HG02642 (cell line): ENCODE data around the gene TAPBPL.
"Not testable (repeated sequence)": the region's sequence is repeated elsewhere in the genome, so short reads cannot be mapped to it uniquely, and the experiment has no call there.

ENCODE experiments used
- ATAC-seq: cut with Tn5 transposase; IDR thresholded peaks from one replicate; pipeline ENCODE4 v1.9.1; 2021; ENCODE audit warnings: mild to moderate bottlenecking; ENCODE audit not compliant: unreplicated experiment, poor library complexity

TAPBPL gene

DNA sequence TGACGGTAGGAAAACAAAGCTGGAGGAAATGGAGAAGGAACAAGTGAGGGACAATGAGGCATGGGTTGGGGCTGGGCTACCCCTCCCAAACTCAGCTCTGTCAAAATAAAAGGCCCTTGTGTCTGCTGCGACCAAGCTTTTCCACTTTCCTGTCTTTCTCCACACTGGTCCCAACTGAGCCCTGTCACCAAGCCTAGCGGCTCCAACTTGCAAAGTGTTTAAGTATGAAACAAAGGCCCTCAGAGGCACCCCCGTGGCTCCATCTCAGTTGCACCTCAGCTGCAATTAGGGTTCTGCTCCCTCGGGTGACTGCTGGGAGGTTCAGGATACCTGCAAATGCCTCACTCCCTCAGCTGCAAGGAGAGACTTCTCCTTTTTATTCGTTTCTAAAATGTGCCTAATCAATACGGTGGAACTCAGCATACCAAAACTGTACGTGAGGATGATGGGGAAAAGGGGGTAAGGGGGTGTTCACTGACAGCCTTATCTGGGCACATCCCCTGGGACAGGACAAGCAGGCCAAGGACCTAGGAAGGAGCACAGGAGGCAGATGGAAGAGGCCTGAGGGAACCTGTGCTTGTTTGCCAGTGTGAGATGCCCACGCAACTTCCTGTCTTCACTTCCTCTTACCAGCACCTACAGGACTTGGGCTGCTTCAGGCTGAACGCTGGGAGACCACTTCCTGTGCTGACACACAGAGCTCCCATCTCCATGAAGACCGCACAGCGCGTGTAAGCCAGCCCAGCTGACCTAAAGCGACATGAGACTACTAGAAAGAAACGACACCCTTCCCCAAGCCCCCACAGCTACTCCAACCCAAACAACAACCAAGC, 9.8 kb downstream of the TAPBPL start:
- peak; percentile 68 for ATAC-seq

DNA sequence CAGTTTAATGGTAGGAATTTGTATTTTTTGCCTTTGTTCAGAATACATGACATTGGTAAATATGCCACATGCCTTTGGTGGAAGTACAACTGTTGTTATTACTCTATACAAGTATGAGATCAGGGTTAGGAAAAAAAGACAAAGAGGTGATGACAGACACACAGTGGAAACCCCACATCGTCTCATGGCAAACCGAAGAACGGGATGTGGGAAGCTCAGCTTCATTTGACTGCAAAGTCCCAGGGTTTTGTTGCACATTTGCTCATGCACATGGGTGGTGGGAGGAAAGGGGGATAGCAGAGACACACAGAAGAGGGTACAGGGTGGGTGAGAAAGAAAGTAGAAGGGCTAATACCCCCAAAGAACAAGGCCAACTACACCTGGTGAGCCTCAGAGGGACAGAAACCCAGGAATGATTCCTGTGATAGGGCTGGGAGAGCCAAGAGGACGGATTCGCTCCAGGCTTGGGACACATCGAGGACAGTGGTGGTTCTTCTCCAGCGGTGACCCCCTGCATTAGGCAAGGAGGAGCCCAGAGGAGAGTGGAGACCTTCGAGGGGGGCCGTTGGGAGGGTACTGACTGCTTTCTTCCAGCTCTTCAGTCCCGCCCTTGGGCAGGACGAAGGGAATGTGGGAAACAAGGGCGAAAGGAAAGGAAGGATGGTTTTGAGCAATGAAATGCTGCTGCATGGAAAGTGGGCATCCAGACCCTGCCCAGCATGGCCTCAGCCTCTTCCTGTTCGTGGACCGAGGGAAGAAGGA, 10.6 kb downstream of the TAPBPL start:
- ATAC-seq = no peak

DNA sequence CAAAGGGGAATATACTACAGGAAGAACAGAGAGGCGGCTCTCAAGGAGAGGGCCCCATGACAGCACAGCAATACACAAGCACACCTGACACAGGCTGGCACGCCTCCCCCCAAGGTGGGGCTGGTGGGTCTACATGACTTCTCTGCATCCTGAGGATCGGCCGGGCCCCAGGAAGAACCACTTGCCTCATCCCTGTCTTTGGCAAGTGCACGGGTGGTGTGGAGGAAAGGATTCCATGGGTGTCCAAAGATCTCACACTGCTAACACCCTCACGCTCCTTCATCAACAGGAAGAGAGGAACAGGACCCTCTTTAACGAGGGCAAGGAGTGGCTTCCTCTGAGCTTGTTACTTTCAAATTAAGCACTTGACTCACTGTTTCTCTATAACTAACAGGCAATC, 11.4 kb downstream of the TAPBPL start:
- no peak for ATAC-seq

DNA sequence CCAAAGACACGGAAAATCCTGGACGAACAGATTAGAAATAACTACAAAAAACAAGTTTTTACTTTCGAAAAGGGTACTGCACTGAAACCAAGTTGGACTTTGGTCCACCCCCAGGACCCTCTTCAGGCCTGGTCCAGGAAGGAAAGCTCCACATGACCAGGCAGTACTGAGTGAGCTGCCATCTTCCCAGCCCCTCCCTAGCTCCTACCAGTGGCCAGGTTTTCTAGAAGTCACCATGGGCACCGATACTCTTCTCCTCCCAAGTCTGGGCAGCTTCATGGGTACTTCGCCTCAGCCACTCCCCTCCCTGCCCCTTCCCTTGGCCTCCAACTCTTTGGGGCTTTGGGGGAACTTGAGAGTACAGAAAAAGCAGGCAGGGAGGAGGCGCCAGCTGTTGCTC, 12.0 kb downstream of the TAPBPL start:
- ATAC-seq = no peak

DNA sequence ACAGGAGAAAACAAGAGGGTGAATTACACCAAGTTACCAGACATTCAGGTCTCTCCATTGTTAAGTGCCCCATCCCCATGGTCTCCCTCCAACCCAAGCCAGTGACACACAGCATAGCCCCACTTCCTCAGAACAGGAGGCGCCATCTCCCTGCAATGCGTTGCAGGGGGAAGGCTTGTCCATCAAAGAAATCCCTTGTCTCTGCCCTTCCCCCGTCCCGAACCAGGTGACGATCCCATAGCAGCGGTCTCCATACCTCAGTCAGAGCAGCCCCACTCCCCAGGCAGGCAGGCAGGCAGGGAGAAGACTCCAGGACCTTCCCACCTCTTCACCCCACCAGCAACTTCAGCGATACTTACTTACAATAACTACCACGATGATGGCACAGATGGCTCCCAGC, 12.7 kb downstream of the TAPBPL start:
- ATAC-seq = no peak

DNA sequence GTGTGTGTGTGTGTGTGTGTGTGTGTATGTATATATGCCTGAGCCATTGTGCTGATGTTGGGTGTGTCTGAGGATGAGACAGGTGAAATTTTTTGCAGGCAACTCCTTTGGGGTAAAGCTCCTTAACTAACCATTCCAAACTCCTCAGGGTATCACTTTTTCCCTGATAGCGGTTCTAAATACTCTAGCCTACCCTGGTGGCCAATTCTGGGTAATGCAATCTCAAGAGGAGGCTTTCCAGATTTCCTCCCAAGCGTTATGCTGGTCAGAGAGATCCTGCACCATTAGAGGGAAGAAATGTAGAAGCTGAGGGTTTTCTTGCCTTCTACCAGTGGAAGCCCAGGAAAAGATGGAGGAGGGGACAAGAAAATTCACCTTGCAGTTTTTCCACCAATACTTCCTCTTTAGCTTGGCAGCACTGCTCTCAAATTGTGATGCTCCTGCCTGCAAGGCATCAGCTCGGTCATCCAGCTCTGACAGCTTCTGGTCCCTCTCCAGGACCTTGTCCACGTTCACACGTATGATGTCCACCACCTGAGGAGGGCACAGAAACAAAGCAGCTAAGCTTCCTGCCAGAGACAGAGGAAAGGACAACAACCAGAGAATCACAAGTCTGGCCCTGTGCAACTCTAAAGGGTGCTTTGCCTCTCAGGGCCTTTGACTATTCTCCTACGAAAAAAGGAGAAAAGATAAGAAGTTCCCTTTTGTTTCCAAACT, 13.8 kb downstream of the TAPBPL start:
- no peak for ATAC-seq

DNA sequence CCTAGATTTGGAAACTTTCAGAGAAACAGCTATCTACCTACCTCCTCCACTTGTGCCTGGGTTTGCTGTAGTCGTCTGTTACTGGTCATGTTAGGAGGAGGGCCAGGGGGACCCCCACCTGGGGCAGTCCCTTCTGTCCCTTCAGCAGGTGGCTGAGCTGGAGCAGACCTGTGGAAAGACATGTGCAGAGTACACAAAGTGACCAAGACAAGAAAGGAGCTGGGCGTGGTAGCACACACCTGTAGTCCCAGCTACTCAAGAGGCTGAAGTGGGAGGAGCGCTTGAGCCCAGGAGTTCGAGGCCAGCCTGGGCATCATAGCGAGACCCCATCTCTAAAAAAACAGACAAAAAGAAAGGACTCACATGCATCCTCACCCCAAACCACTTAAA, 14.3 kb downstream of the TAPBPL start:
- ATAC-seq = no peak

DNA sequence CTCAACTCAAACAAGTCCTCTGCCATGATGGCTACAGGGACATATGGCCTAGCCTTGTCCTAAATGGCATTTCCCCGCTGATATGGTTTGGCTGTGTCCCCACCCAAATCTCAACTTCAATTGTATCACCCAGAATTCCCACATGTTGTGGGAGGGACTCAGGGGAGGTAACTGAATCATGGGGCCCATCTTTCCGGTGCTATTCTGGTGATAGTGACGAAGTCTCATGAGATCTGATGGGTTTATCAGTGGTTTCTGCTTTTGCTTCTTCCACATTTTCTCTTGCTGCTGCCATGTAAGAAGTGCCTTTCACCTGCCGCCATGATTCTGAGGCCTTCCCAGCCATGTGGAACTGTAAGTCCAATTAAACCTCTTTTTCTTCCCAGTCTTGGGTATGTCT, 14.9 kb downstream of the TAPBPL start:
- ATAC-seq = not testable (repeated sequence)

DNA sequence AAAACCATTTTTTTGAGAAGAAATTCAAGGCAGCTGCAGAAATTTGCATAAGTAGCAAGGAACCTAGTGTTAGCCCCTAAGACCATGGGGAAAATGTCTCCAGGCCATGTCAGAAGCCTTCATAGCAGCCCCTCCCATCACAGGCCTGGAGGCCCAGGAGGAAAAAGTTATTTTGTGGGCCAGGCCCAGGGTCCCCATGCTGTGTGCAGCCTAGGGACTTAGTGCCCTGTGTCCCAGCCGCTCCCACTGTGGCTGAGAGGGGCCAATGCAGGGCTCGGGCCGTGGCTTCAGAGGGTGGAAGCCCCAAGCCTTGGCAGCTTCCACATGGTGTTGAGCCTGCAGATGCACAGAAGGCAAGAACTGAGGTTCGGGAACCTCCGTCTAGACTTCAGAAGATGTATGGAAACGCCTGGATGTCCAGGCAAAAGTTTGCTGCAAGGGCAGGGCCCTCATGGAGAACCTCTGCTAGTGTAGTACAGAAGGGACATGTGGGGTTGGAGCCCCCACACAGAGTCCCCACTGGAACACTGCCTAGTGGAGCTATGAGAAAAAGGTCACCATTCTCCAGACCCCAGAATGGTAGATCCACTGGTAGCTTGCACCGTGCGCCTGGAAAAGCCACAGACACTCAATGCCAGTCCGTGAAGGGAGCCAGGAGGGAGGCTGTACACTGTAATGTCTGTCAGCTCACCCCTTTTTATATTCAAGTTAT, 15.9 kb downstream of the TAPBPL start:
- ATAC-seq = not testable (repeated sequence)

DNA sequence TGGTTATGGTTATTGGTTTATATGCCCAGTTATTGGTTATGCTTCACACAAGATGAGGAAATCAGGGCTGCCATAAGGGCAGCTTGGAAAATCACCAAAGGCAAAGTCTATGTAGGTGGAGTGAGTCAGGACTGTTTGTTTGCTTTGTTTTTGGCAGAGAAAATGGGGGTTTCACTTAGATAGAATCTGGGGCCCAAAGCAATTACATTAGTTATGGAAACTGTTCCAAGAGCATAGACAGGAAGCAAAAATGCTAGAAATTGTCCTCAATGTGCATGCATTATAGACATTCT, 16.4 kb downstream of the TAPBPL start:
- no peak for ATAC-seq

DNA sequence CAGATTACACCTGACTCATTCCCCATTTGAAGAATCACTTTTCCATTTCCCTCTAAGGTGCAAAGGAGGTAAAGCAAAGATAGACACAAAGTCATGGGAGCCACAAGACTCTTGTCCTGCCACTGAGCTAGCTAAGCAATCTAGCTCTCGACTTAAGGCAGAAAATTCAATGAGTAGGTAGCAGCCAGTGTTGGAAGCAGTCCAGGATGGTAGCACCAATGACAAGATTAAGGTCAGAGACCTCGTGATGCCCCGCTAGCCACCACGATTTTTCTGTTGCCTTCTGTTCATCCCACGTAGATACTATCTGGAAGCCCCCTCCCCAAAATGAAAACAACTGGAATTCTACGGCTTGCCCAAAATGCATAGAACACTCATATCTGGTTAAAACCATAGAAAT, 17.2 kb downstream of the TAPBPL start:
- no peak for ATAC-seq

DNA sequence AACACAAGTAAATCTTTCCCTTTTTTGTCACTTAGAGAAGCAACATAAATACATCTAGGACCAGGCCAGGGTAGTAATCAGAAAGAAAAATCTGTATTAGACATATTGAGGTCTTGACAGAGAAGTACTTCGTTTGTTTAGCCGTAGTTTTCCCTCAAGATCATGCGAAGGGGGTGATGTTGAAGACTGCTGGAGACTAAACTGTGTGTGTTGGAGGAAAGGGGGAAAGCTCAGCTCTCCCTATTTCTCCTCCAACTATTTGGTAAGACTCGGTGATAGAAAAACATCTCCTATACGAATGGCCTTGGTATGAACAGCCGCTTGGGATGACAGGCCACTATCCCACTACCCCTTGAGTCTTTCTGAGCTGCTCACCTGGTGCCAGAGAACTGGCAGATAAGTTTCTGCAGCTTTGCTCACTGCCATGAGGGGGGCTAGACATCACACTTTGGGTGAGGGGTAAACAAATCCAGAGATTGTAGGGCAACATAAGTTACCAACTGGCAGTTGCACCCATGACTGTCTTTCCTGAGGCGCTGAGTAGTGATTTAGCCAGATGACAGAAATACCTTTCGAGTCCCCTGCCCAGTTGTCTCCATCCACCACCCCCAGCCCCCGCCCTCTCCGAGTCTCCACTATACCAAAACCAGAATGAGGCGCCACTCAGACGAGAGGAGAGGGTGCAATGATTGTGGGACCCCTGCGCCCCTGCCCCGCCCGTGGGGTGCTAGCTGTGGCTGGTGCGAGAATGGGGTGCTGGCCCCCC, 17.9 kb downstream of the TAPBPL start:
- no peak for ATAC-seq

DNA sequence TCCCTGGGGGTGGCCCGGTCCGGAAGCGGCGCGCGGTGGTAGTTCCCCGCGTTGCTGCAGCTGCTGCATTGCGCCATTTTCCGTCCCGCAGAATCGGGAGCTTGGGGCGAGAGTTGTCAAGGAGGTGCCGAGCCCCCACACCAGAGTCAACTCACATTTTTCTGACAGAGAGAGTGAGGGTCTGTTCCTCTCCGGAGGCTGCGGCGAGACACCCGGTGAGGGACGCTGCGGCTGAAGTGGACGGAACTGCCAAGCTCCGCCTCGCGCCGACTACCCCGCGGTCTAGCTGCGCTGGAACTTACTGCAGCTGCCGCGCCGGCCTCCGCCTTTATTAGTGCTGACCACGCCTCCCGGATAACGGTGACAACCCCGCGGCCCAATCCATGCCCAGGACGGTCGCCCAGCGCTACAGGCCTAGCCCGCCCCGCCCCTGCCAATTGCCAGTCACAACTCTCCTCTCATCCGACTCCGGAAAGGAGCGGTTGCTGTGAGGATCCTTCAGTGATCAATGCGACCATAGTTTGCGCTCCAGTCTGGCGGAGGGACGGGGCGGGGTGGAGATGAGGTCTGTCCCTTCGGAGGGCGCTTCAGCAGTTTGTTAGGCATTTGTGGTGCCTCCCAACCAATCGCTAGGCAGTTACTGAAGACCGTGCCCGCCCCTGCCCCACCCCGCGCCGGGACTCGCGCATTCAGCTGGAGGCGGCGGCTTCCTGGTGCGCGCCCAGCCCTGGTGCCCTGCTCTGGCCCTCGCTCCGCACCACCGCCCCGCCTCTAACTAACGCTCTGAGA, 18.7 kb downstream of the TAPBPL start, which contains the start of gene VAMP1:
Gene VAMP1, minus strand, starts transcription at position 303 of the 789 bp plus-strand sequence. Its CDS starts 146 bp downstream, at position 157.
- ATAC-seq = peak; percentile 86

DNA sequence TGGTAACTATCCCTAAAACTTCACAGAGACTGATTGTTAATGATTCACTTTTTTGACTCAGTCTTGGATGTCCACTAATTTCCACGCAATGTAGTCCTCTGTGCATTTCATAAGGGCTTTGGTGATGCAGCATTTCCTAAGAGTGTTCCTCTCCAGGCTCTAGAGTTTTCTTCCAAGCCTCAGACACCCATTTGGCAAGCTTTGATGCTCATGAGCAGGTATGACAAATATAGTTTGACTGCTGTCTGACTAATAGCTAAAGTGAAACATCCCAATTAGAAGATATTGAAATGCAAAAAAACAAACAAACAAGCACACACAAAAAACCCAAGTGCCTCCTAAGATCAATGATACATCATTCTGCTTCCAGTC, 20.1 kb downstream of the TAPBPL start:
- ATAC-seq = no peak

DNA sequence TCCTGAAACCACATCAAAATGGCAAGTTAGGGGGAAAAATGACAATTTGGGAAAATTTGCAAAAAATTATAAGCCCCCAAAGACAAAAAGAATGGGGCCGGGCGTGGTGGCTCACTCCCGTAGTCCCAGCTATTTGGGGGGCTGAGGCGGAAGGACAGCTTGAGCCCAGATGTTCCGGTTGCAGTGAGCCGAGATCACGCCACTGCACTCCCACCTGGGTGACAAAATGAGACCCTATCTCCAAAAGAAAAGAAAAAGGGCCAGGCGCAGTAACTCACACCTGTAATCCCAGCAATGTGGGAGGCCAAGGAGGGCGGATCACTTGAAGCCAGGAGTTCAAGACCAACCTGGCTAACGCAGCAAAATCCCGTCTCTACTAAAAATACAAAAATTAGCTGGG, 20.6 kb downstream of the TAPBPL start:
- no peak for ATAC-seq

DNA sequence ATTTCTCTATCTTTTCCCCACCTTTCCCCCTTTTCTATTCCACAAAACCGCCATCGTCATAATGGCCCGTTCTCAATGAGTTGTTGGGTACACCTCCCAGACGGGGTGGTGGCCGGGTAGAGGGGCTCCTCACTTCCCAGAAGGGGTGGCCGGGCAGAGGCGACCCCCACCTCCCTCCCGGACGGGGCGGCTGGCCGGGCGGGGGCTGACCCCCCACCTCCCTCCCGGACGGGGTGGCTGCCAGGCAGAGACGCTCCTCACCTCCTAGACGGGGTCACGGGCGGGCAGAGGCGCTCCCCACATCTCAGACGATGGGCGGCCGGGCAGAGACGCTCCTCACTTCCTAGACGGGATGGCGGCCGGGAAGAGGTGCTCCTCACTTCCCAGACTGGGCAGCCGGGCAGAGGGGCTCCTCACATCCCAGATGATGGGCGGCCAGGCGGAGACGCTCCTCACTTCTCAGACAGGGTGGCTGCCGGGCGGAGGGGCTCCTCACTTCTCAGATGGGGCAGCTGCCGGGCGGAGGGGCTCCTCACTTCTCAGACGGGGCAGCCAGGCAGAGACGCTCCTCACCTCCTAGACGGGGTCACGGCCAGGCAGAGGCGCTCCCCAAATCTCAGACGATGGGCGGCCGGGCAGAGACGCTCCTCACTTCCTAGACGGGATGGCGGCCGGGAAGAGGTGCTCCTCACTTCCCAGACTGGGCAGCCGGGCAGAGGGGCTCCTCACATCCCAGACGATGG, 23.6 kb downstream of the TAPBPL start:
- ATAC-seq = not testable (repeated sequence)

DNA sequence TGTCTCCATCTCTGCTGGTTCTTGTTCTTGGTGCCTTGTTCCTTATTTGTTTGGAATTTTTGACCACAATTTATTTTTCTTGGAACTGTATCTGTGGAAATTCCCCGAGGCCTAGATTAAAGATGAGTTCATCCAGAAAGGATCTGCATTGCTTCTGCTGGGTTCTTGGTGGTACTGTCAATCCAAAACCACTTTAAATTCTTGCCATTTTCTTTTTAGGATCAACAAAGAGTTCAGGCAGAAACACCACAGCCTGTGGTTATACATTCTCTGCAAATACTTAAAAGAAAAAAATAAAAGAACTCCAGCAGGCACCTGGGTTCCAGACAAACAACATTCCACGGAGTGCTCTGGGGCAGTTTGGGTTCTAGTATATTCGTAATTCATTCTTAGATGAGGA, 24.6 kb downstream of the TAPBPL start:
- no peak for ATAC-seq

DNA sequence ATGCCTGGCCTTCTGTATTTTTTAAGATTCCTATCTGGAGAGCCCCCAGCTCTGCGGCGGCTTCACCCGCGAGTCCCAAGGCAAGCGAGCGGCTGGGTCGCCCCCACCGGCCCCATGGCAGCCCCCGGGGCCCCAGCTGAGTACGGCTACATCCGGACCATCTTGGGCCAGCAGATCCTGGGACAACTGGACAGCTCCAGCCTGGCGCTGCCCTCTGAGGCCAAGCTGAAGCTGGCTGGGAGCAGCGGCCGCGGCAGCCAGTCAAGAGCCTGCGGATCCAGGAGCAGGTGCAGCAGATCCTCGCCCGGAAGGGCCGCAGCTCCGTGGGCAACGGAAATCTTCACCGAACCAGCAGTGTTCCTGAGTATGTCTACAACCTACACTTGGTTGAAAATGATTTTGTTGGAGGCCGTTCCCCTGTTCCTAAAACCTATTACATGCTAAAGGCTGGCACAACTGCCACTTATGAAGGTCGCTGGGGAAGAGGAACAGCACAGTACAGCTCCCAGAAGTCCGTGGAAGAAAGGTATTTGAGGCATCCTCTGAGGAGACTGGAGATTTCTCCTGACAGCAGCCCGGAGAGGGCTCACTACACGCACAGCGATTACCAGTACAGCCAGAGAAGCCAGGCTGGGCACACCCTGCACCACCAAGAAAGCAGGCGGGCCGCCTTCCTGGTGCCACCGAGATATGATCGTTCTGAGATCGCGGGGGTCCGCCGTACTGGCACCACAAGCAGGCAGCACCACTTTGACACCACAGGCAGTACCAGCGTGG, 25.9 kb downstream of the TAPBPL start:
- ATAC-seq = not testable (repeated sequence)
